Medulla oblongata (tissue), 1 donor: ENCODE data around the gene PRMT2.
"Not testable (repeated sequence)": the region's sequence is repeated elsewhere in the genome, so short reads cannot be mapped to it uniquely, and the experiment has no call there.

Source experiments
- DNase-seq: peaks from one replicate; pipeline ENCODE4 v3.0.0-alpha.2; 2015; ENCODE audit errors: extremely low spot score

Gene PRMT2

GRCh38 chr21:46617267-46618051 is 18.0 kb upstream of the PRMT2 start:
- no peak for DNase-seq

- no peak for DNase-seq
Observed at GRCh38 chr21:46618738-46619379, 16.6 kb upstream of the PRMT2 start.

GRCh38 chr21:46619846-46620245 is 15.6 kb upstream of the PRMT2 start:
- DNase-seq, result no peak

GRCh38 chr21:46620846-46621245 is 14.6 kb upstream of the PRMT2 start:
- DNase-seq, result peak; percentile 73

- DNase-seq, result peak; percentile 96
Observed at GRCh38 chr21:46621457-46622182, 13.9 kb upstream of the PRMT2 start.

GRCh38 chr21:46622226-46622625 is 13.2 kb upstream of the PRMT2 start:
- peak; percentile 95 for DNase-seq

- DNase-seq, result no peak
Observed at GRCh38 chr21:46624050-46624449, 11.4 kb upstream of the PRMT2 start.

- no peak for DNase-seq
Observed at GRCh38 chr21:46625759-46626158, 9.7 kb upstream of the PRMT2 start.

GRCh38 chr21:46626536-46626935 is 8.9 kb upstream of the PRMT2 start:
- no peak for DNase-seq

- DNase-seq, result no peak
Observed at GRCh38 chr21:46626975-46627501, 8.4 kb upstream of the PRMT2 start.

- no peak for DNase-seq
Observed at GRCh38 chr21:46627726-46628125, 7.7 kb upstream of the PRMT2 start.

GRCh38 chr21:46628868-46629267 is 6.6 kb upstream of the PRMT2 start:
- DNase-seq, result no peak

- DNase-seq, result not testable (repeated sequence)
Observed at GRCh38 chr21:46630915-46631314, 4.6 kb upstream of the PRMT2 start.

GRCh38 chr21:46633566-46633965 is 1.9 kb upstream of the PRMT2 start:
- no peak for DNase-seq

- no peak for DNase-seq
Observed at GRCh38 chr21:46634427-46634826, 1.0 kb upstream of the PRMT2 start.

GRCh38 chr21:46634966-46635323 is 529 bp upstream of the PRMT2 start:
- peak; percentile 89 for DNase-seq

- no peak for DNase-seq
Observed at GRCh38 chr21:46636181-46636512, 673 bp downstream of the PRMT2 start.

GRCh38 chr21:46636550-46637285 is 1.2 kb downstream of the PRMT2 start:
- DNase-seq, result peak; percentile 33

- peak; percentile 67 for DNase-seq
Observed at GRCh38 chr21:46637952-46638746, 2.7 kb downstream of the PRMT2 start.

GRCh38 chr21:46639489-46640386 is 4.3 kb downstream of the PRMT2 start:
- DNase-seq, result peak; percentile 65
